ENCODE measurements around the gene COPE.
A peak's percentile ranks its signal among the peaks of the same experiment; 100 is the strongest.

- TF ChIP-seq CTCF (IDR thresholded peaks at IDR 0.05 in 4 of 5, conservative IDR thresholded peaks at IDR 0.05 in 1 of 5): peak in 4 of 5 experiments; percentile 0 to 28 (median 10)
- TF ChIP-seq POLR2A (IDR thresholded peaks at IDR 0.05): no peak
Observed at GRCh38 chr19:18866800-18867123, 52.4 kb downstream of the COPE start.

Measured in gastrocnemius medialis (tissue), 4 donors.